Calu3 (cell line): Measurements from ENCODE around the gene ADCY5. TPM values are rescaled to one million over a fixed set of nuclear protein-coding genes. Genes with fewer than 3 reads are reported as not detected.

Experiments
- BruUV-seq: library from RNA; stranded (reverse); fragments of 400-500 nt; replicated peaks from 2 replicates; lab custom pipeline; 2021; lab: Mats Ljungman, UMichigan
- CTCF ChIA-PET: fragments of 300-600 bp; sonication (Branson Sonifier 250); formaldehyde crosslinking; loops from one replicate; lab custom pipeline; 2022; ENCODE audit warnings: antibody characterized with exemption; lab: Charles Lee
- DNase-seq: peaks from one replicate; pipeline ENCODE4 v3.0.0; 2022
- H3K27ac Mint-ChIP-seq: one replicate; pipeline ENCODE4 v1.8.0; 2022; ENCODE audit warnings: mixed read lengths; ENCODE audit not compliant: unreplicated experiment
- H3K27me3 Mint-ChIP-seq: one replicate; pipeline ENCODE4 v1.8.0; 2022; ENCODE audit warnings: mixed read lengths; ENCODE audit not compliant: unreplicated experiment
- H3K36me3 Mint-ChIP-seq: one replicate; pipeline ENCODE4 v1.8.0; 2022; ENCODE audit warnings: mild to moderate bottlenecking, moderate library complexity, mixed read lengths; ENCODE audit not compliant: insufficient read depth, unreplicated experiment
- H3K4me1 Mint-ChIP-seq: one replicate; pipeline ENCODE4 v1.8.0; 2022; ENCODE audit warnings: mild to moderate bottlenecking, low read depth, mixed read lengths; ENCODE audit not compliant: unreplicated experiment
- H3K4me3 Mint-ChIP-seq: one replicate; pipeline ENCODE4 v1.8.0; 2022; ENCODE audit warnings: mild to moderate bottlenecking, low read depth, moderate library complexity, mixed read lengths; ENCODE audit not compliant: unreplicated experiment
- H3K9me3 Mint-ChIP-seq: one replicate; pipeline ENCODE4 v1.8.0; 2022; ENCODE audit warnings: low read depth, mixed read lengths; ENCODE audit not compliant: unreplicated experiment
- CTCF ChIP-seq: fragments of 200-600 bp; IDR thresholded peaks from one replicate; pipeline ENCODE4 v1.8.0; 2022; ENCODE audit warnings: antibody characterized with exemption; ENCODE audit not compliant: unreplicated experiment
- intact Hi-C: fragments of 100-400 bp; cut with micrococcal nuclease; formaldehyde crosslinking; loops from one replicate; pipeline ENCODE4 v1.10.0; 2022; ENCODE audit not compliant: unreplicated experiment
- total RNA-seq: library from RNA; stranded (reverse); gene quantifications from 2 replicates; pipeline ENCODE4 v1.2.3, GENCODE V29; 2022

ADCY5 gene
- total RNA-seq, 1 experiment from 2014 or later = 2.5 TPM

GRCh38 chr3:123479891-123480290, 31.0 kb upstream of the ADCY5 start:
- no peak for DNase-seq
- intact Hi-C loops = no loop called here
- Mint-ChIP-seq H3K9me3 (no peaks in the 10 kb centered on the region), H3K4me1 (no peaks in the 10 kb centered on the region), H3K27ac (no peak overlapping the region), H3K36me3 (no peaks in the 10 kb centered on the region), H3K27me3 (peaks cover 57% of the 10 kb centered on the region), H3K4me3 (no peak overlapping the region)
- CTCF ChIA-PET = no interaction called here
- TF ChIP-seq CTCF = no peak
- no TSS peak for BruUV-seq

DNA sequence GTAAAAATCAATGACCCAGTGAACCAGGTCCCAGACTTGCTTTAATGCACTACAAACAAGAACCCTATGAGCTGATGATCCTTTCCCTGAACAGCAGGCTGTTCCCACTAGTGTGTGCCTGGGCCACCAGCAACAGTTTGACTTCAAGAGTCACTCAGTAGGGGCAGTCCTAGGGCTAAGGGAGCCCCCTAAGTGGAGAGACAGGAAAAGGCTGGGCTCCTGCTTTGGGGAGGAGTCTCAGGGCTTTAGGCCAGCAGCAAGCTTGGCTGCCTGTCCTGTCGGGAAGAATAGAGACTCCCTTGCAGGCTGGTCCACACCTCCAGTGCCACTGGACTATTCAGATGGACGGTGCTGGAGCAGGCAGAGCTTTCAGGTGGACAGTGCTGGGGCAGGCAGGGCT, 29.4 kb upstream of the ADCY5 start:
- CTCF ChIA-PET = no interaction called here
- Mint-ChIP-seq H3K4me3 (no peak overlapping the region), H3K27me3 (peaks cover 61% of the 10 kb centered on the region), H3K36me3 (no peaks in the 10 kb centered on the region), H3K27ac (no peak overlapping the region), H3K4me1 (no peaks in the 10 kb centered on the region), H3K9me3 (no peaks in the 10 kb centered on the region)
- BruUV-seq = no TSS peak
- no peak for TF ChIP-seq CTCF
- intact Hi-C loops = no loop called here
- DNase-seq = no peak

DNA sequence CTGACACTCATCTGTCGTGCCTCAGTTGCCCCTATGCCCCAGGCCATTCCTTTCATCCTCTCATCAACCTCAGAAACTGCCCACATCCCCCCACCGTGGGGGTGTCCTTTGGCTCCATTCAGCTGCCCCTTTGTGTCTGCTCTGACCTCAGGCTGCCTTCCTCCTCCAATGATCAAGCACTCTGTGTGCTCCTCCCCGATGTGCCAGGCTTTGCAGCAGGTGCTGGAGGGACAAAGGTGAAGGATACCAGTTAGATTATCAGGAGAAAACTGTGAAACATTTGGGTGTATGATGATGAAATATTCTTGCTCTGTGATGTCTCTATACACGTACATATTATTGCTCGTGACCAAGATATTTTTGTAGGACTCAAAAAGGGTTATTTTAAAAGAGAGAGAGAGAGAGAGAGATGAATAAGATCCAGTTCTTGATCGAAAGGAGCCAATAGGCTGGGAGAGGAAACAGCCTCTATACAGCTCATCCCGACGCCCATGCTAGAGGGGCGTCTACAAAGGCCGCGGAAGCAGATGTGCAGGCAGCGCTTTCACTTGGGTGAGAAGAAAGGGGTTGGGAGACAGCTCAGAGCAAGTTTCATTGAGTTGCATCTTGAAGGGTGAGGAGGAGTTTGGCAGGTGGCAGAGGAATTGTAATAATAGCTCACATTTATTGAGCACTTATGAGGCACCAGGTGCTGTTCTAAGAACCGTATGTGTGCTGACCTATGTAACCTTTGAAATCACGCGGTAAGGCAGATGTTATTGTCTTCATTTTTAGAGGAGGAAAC, 28.3 kb upstream of the ADCY5 start:
- no peak for DNase-seq
- intact Hi-C loops = no loop called here
- Mint-ChIP-seq H3K9me3 (no peaks in the 10 kb centered on the region), H3K27me3 (peaks cover 61% of the 10 kb centered on the region), H3K36me3 (no peaks in the 10 kb centered on the region), H3K4me3 (no peak overlapping the region), H3K27ac (no peak overlapping the region), H3K4me1 (no peaks in the 10 kb centered on the region)
- CTCF ChIA-PET = no interaction called here
- no TSS peak for BruUV-seq
- no peak for TF ChIP-seq CTCF

GRCh38 chr3:123475786-123476185, 26.9 kb upstream of the ADCY5 start:
- intact Hi-C loops = no loop called here
- Mint-ChIP-seq H3K4me1 (no peaks in the 10 kb centered on the region), H3K4me3 (no peak overlapping the region), H3K27me3 (peaks cover 55% of the 10 kb centered on the region), H3K9me3 (no peaks in the 10 kb centered on the region), H3K27ac (no peak overlapping the region), H3K36me3 (no peaks in the 10 kb centered on the region)
- TF ChIP-seq CTCF = no peak
- CTCF ChIA-PET = no interaction called here
- no peak for DNase-seq
- BruUV-seq = no TSS peak
